Astrocyte (in vitro differentiated cells and primary cell): ENCODE results near the gene SSBP3.

ENCODE experiments used
- EZH2 ChIP-seq: IDR thresholded peaks from 2 replicates; pipeline ENCODE4 v1.6.1; 2012; ENCODE audit warnings: mild to moderate bottlenecking, low read length, inconsistent platforms; ENCODE audit not compliant: insufficient read depth
- TF ChIP-seq, protein P1 (sequence below): IDR thresholded peaks from 2 replicates; pipeline ENCODE4 v1.5.1; 2011; ENCODE audit warnings: low read depth, mild to moderate bottlenecking, inconsistent platforms, low read length, moderate library complexity; ENCODE audit not compliant: insufficient read depth

- TF ChIP-seq, protein P1, sequence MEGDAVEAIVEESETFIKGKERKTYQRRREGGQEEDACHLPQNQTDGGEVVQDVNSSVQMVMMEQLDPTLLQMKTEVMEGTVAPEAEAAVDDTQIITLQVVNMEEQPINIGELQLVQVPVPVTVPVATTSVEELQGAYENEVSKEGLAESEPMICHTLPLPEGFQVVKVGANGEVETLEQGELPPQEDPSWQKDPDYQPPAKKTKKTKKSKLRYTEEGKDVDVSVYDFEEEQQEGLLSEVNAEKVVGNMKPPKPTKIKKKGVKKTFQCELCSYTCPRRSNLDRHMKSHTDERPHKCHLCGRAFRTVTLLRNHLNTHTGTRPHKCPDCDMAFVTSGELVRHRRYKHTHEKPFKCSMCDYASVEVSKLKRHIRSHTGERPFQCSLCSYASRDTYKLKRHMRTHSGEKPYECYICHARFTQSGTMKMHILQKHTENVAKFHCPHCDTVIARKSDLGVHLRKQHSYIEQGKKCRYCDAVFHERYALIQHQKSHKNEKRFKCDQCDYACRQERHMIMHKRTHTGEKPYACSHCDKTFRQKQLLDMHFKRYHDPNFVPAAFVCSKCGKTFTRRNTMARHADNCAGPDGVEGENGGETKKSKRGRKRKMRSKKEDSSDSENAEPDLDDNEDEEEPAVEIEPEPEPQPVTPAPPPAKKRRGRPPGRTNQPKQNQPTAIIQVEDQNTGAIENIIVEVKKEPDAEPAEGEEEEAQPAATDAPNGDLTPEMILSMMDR = no peak
- TF ChIP-seq EZH2 = no peak
Measured at GRCh38 chr1:54352755-54353154, 53.4 kb downstream of the SSBP3 start.
